CD4-positive, alpha-beta T cell treated with Interleukin-21 for 1 hour (primary cell): ENCODE measurements around the gene BTBD6.

Source experiments
- DNase-seq: peaks from one replicate; pipeline ENCODE4 v3.0.0-alpha.2; 2020

BTBD6 gene

DNA sequence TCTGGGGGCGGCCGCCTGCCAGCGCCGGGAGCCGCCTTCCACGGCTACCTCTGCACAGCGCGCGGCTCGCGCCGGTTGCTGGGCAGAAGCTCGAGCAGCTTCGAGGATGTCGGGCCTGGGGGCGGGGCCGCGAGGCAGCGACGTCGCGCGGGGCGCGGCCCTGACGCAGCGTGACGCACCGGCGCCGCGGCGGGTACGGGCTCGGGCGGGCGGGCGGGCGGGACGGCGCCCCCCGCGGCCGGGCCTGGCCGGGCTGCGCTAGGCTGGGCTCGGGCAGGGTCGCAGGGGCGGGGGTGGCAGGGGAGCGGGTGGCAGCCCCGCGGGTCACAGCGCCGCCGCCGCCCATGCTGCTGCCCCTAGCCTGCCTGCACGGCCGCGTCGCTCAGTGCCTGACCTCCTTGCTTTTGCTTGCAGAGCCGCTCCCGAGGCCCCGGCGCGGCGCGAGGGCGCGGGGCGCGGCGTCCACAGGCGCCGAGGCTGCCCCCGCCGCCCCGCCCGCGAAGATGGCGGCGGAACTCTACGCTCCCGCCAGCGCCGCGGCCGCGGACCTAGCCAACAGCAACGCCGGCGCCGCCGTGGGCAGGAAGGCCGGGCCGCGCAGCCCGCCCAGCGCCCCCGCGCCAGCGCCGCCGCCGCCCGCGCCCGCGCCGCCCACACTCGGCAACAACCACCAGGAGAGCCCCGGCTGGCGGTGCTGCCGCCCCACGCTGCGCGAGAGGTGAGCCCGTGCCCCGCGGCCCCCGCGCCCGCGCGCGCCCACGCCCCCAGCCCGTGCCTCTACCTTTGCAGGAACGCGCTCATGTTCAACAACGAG is at the start of gene BTBD6:
Gene BTBD6, plus strand, starts transcription at position 166 of the 814 bp plus-strand sequence. Its CDS starts 179 bp downstream, at position 345.
- DNase-seq = peak; percentile 91

GRCh38 chr14:105198588-105198987 is 49.7 kb upstream of the BTBD6 start:
- DNase-seq = no peak

DNA sequence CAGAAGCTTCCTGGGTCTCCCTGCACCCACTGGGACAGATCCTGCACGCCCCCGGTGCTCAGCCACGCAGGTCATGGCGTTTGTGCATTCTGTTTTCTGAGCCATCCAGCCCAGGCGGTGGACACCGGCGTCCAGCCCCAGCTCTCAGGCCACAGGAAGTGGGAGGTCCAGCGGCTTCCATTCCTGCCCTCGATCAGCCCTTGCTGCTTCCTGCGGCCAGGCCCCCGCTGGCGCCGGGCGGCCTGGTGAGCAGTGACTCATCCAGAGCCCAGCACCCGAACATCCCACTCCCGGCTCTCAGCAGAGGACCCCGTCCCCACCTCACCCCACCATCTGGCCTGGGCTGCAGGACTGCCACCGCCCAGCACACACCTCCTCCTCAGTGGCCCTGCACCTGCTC is 49.2 kb upstream of the BTBD6 start:
- no peak for DNase-seq

DNA sequence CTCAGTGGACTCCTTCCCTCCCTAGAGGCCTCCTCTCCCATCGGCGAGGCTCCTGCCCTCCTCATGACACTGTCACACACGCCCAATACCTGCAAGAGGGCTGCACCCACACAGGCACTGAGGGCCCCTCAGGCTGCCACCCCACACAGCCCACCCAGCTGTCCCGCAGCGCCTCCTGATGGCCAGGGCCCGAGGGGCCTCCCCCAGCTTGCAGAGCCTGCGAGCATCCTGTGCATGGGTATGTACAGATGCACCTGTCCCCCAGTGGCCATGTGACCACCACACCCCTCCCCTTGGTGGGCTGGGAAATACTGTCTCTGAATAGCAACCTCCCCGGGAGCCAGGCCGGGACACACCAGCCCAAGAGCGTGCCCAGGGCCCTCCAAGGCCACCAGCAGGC is 48.3 kb upstream of the BTBD6 start:
- no peak for DNase-seq

- DNase-seq = no peak
These were observed 47.7 kb upstream of the BTBD6 start for GRCh38 chr14:105200641-105201040.

DNA sequence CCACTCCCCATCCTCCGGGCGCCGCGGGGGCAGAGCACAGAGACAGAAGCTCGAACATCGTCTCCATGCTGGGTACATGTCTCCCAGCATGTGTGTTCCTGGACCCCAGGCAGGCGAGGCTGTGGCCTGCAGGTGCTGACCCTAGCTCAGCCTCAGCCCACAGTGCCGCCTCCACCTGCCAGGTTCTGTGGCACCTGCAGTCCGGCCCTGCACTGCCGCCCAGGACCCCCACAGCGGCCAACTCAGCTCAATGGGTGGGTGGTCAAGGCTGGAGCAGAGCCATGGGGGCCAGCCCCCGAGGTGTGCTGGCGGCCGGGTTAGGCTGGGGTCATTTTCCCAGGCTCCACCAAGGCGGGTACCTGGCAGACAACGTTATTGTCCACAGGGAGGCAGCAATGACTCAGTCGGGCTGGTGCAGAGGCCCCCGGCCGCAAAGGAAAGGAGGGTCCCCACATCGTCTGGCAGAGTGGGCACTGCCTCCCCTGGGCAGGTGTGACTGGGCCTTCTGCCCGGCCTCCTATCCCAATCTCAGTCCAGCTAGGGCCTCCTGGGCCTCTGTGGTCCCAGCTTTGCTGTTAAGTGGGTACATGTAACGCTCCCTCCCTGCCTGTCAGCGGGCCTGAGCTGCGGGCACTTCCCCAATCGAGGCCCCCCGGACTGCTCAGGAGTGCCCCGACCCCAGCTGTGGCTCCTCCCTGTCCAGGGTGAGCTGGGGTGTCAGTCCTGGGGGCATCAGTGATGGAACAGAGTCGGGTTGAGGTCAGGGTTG is 47.0 kb upstream of the BTBD6 start:
- no peak for DNase-seq

DNA sequence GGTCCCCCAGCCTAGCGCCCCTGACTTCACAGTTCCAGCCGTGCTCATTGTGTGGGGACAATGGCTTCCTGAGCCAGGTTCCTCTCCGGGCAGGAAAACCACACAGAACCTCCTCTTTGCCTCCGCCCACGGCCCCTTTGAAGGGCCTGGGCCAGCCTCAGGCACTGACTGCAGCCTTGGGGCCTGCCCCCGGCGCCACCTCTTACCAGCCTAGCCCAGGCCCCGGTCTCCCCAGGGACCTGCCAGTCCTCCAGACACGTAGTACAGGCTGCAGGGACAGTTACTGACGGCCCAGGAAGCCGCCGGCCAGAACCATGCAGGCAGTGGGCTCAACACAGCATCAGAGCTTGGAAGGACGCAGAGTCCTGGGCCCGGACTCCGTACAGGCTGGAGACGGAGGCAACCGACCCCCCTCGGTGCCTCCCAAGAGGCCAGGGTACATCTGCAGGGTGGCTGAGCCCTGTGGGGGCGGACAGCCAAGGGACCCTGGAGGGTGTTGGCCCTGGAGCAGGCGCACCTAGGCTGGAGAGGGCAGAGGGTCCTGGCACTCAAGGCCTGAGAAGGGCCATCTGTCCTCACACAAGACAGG is 46.3 kb upstream of the BTBD6 start:
- peak; percentile 30 for DNase-seq

- peak; percentile 57 for DNase-seq
These were observed 45.2 kb upstream of the BTBD6 start for GRCh38 chr14:105203057-105203531.

- no peak for DNase-seq
These were observed 44.6 kb upstream of the BTBD6 start for GRCh38 chr14:105203701-105204100.

DNA sequence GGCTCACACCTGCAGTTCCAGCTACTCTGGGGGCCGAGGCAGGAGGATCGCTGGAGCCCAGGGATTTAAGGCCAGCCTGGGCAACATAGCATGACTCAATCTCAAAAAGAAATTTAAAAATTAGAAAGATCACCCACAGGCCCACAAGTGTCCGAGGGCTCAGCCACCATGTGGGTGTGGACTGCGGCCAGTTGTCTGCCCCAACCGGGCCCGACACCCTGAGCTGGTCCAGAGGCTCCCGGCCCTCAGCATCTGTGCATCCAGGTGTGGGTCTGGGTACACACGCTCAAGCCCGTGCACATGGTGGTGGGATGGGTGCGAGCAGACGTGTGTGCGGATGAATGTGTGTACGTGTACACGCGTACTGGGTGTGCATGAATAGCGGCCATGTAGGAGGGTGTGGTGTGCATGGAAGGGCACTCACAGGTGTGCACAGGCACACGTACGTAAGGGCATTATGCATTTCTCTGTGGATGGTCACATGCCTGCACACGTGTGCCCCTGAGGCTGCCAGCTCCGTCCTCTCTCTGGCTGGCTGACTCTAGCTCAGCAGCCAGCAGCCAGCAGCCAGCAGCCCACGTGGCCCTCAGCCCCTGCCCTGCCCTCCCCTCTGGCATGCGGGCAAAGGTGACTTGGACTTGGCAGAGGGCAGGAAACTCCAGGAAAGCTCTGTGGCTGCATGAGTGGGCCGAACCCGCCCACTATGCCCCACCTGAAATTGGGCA is 44.0 kb upstream of the BTBD6 start:
- no peak for DNase-seq

GRCh38 chr14:105204931-105205672 is 43.2 kb upstream of the BTBD6 start:
- no peak for DNase-seq

- DNase-seq = no peak
These were observed 42.6 kb upstream of the BTBD6 start for GRCh38 chr14:105205673-105206208.

DNA sequence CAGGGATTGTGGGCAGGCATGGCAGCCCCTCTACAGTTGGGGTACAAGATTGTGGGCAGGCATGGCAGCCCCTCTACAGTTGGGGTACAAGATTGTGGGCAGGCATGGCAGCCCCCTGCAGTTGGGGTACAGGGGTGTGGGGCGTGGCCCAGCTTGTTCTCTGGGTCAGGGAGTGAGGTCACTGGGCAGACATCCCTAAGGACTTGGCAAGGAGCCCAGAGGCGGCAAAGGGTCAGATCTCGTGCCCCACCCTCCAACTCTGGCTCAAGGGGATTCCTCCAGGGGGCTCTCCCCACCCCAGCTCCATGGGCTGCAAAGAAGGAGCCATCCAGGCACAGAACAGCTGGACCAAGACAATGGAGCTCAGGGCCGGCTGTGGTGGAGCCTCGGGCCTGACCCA is 41.5 kb upstream of the BTBD6 start:
- no peak for DNase-seq

- no peak for DNase-seq
These were observed 40.9 kb upstream of the BTBD6 start for GRCh38 chr14:105207460-105207901.

DNA sequence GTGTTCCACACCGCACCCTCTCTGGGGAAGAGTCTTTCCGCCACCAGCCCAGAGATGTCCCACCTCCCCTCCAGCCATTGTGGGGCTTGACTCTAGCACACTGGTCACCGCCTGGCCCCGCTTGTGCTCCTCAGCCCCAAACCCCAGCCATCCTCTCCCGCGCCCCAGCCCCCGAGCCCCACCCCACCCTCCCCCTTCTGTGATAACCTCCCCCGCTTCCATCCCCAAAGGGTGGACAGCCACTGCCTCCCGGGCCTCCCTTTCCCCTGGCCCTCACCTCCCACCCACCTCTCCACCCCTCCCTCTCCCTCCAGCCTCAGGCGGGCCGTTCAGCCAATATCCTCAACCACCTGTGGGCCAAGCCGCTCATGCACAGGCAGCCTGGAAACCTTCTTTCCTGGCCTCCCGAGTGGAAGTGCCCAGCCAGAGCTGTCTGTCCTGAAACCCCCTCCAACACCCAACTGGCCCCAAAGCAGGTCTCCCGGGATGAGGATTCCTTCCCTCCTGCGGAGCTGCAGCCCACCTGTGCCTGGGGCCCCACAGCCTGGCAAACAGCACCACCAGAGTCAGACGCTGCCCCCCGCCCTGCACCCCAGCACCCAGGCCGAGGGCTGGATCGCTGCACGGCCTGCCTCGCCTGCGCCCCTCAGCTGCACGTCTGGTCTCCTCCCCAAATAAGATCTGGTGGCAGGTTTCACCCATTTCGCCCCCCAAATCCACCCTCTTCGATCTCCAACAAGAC is 40.2 kb upstream of the BTBD6 start:
- DNase-seq = no peak

DNA sequence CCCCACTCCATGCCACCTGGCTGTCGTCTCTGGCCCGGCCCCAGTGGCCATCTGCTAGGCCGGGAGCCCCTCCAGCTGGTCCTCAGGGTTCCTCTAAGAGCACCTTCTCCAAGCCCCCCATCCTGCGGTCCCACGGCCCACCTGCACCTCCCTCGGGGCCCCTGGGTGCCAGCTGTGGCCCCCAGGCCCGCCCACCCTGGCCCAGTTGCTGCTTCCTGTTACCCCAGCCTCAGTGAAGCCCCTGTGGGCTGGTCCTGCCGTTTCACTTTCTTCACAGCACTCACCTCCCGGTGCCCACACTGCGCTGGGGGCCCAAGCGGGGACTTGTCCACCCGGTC is 39.6 kb upstream of the BTBD6 start:
- DNase-seq = no peak

GRCh38 chr14:105209091-105209490 is 39.2 kb upstream of the BTBD6 start:
- DNase-seq = no peak

DNA sequence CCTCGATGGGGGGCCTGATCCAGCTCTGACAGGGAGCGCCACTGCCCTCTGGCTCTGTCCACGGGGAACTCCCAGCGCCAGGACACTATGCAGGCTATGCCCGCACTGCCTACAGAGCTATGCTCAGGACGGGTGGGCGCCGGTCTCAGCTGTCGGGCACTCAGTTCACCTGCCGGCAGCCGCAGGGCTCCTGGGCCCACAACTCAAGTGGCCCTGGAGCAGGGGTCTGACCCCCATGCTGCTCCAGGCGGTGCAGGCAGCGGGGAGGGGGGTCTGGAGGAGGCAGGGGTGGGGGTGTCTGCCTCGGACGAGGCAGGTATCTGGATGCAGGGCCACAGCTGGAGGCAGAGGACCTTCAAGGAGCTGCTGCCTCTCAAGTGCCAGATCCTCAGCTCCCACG is 38.7 kb upstream of the BTBD6 start:
- no peak for DNase-seq

- DNase-seq = no peak
These were observed 37.9 kb upstream of the BTBD6 start for GRCh38 chr14:105210266-105211025.

DNA sequence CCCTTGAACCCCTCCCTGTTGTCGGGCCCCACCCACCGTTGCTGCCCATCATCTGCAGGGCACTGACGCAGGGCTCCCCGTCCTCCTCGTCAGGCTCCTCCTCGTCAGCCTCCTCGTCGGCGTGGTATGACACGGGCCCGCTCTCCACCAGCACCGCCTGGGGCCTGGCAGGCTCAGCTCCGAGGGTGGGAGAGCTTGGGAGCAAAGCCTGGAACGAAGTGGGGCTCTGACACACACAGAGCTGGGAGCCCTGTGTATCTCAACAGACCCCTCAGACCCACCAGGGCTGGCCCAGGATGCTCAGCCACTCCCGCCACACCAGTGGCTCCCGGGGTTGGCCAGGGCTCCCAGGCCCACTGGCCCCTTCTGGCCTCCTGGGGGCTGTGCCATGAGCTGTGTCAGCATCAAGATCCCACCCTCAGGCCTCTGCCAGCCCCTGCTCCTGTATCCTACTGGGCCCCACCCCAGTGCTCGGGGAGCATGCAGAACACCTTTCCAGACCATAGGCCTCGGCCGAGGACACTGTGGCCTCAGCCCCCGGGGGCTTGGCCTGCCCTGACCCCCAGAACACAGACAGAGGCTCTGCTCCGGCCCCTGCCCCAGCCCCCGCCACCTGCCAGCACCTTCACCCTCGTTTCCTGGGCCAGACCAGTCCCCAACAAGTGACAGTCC is 37.1 kb upstream of the BTBD6 start:
- no peak for DNase-seq
